GM21717 (cell line): ENCODE results near the gene ACTR3C.

Source experiments
- ATAC-seq: cut with Tn5 transposase; IDR thresholded peaks from one replicate; pipeline ENCODE4 v1.9.1; 2021; ENCODE audit warnings: mild to moderate bottlenecking, moderate library complexity; ENCODE audit not compliant: unreplicated experiment

ACTR3C gene

DNA sequence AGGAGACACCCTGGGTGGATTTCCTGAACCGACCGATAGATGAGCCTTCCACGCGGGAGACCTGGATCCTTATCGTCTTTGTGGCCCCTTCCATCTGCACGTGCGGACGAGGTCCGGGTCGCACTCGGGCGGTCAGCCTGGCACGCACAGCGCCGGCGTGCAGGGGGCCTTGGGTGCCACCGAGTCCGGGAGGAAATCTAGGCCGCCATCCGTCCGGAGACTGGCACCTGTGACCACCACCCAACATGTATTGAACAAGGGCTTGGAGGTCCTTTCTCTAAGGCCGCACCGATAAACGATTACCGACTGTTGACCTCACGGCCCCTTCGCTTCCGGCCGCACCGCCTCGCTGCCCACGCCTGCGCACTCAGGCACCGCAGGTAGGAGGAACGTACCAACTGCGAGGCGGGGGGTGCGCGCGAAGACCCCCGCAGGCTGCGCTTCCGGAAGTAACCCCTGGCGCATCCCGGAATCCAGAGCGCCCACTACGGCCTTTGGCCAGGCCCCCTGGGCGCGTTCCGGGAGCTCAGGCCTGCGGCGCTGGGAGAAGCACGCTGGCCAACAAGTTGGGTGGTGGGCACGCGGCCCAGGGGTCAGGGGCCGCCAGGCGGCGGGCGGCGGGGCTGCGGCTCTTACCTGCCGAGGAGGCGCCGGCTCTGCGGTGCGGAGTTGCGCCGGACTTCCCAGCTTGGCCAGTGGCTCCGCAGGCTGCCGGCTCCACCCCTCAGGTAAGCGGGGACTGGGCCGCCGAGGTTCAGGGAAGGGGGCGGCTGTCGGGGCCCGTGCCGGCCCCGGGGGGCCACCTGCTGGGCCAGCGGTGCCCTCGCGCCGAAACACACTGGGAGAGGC lies at the start of gene ACTR3C, which contains the start of gene LRRC61:
Gene ACTR3C, minus strand, starts transcription at position 713 of the 849 bp plus-strand sequence. CDS start 28,249 bp downstream, outside the sequence.
Gene LRRC61, plus strand, starts transcription at position 523 of the 849 bp plus-strand sequence. CDS start 13,507 bp downstream, outside the sequence.
- ATAC-seq: peak; percentile 53

DNA sequence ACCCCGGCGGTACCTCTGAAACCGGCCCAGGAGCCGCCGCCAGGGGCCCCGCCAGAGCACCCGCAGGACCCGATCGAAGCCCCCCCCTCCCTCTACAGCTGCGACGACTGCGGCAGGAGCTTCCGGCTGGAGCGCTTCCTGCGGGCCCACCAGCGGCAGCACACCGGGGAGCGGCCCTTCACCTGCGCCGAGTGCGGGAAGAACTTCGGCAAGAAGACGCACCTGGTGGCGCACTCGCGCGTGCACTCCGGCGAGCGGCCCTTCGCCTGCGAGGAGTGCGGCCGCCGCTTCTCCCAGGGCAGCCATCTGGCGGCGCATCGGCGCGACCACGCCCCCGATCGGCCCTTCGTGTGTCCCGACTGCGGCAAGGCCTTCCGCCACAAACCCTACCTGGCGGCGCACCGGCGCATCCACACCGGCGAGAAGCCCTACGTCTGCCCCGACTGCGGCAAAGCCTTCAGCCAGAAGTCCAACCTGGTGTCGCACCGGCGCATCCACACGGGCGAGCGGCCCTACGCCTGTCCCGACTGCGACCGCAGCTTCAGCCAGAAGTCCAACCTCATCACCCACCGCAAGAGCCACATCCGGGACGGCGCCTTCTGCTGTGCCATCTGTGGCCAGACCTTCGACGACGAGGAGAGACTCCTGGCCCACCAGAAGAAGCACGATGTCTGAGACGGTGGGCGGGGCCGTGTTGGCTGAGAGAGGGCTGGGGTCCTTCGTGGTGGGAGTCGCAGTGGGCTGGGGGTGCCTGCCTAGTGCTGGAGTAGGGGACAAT lies 49.1 kb upstream of the ACTR3C start:
- ATAC-seq: no peak

GRCh38 chr7:150371996-150372270 lies 48.6 kb upstream of the ACTR3C start:
- no peak for ATAC-seq

GRCh38 chr7:150371131-150371995 lies 48.0 kb upstream of the ACTR3C start:
- no peak for ATAC-seq

DNA sequence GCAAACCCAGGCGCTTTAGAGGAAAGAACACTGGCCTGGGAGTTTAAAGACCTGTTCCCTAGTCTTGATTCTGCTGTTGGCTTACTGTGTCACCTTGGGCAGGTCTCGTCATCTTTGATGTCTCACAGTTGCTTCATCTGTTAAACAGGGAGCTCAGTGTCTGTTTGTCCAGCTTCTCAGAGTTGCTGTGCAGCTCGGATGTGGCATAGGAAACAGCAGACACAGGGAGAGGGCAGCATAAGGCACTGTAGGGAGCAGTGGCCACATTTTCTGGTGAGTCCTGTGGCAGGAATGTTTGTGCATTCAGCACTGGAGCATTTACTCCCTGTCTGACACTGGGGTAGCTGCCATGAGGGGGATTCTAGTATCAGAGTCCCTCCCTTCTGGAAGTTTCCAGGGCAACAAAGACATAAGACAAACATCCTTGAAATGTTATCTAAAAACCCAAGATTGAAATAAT lies 47.3 kb upstream of the ACTR3C start:
- no peak for ATAC-seq

DNA sequence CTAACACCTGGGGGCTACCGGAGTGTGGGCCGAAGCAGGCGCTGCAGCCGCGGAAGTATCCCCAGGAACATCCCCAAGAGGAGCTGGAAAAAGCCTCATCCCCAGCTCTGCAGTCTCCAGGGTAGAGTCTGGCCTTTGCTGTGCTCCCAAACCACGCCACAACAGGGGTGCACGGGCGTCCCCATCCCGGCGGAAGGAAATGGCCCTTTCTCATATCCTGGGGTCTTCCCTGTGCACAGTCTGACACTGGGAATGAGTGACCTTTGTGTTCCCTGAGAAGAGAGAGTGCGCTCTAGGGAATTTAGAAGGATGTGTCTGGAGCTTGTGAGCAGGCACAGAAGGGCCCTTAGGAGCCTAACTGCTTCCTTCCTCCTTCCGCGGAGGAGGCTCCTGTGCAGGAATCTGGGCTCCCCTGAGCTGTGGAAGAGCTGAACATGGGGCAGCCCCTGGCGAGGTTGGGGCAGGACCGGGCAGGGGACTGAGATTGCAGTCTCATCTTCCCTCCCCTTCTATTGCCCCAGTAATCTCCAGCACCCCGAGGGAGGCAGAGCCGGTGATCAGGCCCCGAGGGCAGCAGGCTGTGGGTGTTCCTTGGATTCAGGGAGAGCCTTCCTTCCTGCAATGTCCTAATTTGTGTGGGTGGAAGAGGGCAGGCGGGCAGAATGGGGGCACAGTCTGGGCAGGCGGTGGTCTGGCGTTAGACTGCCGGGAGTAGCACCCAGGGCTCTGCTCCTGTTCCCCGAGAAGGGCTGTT lies 46.6 kb upstream of the ACTR3C start:
- ATAC-seq: no peak

- ATAC-seq: peak; percentile 41
These were observed 45.8 kb upstream of the ACTR3C start for GRCh38 chr7:150368884-150369747.

DNA sequence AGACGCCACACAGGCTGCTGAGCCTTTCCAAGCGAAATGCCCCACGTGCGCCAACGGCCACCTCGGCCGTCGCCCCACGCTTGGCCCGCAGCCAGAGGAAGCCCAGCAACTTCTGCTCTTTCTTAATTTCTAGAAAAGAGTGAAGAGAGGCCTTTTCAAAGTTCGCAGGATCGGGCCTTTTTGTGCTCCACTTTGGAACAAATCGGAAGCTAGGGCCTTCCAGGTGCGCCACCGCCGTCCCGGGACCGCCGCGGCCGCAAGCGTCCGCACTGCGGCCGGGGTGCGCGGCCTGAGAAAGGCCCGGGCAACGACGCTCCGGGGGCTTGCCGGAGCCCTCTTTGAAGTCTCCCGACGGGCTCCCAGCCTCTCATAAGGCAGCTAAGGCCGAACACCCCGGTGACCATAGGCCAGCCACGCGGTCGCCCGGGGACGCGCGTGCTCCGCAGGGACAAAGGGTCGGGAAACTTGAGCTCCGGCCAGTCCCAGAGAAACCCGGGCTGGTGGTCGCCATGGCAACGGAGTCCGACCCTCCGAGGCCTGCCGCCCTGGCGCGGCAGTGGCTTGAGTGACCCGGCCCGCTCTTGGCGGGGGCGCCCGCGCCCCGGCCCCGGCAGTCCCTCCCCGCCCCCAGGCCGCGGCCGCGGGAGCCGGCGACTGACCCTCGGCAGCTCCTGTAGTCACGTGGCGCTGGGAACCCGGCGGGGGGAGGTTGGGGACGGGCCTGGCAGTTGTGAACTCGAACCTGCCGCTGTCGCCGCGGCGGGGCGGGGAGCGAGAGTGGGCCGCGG lies 44.9 kb upstream of the ACTR3C start, which contains the start of gene REPIN1:
Gene REPIN1, plus strand, starts transcription at position 727 of the 788 bp plus-strand sequence. CDS start 890 bp downstream, outside the sequence.
- peak; percentile 46 for ATAC-seq

DNA sequence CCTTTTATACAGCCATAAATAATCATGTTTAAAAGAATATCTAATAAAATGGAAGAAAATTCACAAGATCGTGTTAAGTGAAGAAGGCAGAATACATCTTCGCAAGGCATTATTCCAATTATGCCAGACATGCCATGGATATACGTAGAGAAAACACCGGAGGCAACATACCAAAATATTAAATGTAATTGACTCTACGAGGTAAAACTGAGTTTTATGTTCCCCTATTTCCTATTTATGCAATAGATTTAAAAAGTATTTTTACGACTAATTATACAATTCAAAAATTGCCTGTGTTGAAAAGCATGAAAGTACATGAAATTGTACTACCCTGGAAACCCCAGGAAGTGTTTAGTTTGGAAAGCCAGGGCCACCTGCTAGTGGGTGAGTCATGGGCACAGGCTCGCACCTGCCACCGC lies 44.3 kb upstream of the ACTR3C start:
- ATAC-seq: no peak

DNA sequence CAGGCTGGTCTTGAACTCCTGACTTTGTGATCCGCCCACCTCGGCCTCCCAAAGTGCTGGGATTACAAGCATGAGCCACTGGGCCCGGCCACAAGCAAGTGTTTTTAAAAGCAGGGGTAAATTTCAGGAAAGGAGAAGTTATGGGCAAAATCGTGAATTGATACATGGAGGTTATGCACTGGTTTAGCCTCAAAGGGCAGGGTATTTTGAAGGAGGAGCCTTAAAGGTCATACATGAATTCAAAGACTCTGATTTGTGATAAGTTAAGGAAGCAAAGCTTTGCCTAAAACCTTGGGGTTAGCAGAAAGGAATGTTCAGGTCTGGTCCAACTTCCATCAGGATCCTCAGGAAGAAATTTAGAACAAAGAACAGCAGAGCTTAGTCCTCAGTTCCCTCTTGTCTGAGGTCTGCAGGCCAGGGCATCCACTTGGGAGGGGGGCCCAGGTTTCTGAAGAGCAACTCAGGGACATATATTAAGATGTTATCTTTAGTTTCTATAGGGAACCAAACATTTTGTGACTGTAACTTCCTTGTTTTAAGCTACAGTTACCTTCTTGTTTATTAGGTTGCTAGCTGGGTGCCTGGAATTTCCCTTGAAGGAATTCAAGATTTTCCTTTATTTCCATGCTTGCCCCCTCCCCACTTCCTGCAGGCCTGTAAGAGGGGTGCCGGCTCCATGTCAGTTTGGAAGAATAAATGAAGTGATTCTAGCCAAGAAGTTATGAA lies 42.5 kb upstream of the ACTR3C start:
- no peak for ATAC-seq

GRCh38 chr7:150365194-150365593 lies 41.8 kb upstream of the ACTR3C start:
- no peak for ATAC-seq

GRCh38 chr7:150363872-150364271 lies 40.5 kb upstream of the ACTR3C start:
- no peak for ATAC-seq

GRCh38 chr7:150363370-150363769 lies 40.0 kb upstream of the ACTR3C start:
- no peak for ATAC-seq

- ATAC-seq: no peak
These were observed 38.7 kb upstream of the ACTR3C start for GRCh38 chr7:150361807-150362621.

- no peak for ATAC-seq
These were observed 38.1 kb upstream of the ACTR3C start for GRCh38 chr7:150361402-150361801.

- ATAC-seq: no peak
These were observed 37.2 kb upstream of the ACTR3C start for GRCh38 chr7:150360363-150361058.
